BE2C (cell line): ENCODE measurements around the gene NOLC1.

Source experiments
- DNase-seq: peaks from one replicate; pipeline ENCODE4 v3.0.0-alpha.2; 2020
- H3K27me3 ChIP-seq: fragments of 250-450 bp; sonication (Bioruptor Pico); 2 replicates; pipeline ENCODE4 v1.5.1; 2020; ENCODE audit warnings: mild to moderate bottlenecking
- H3K36me3 ChIP-seq: fragments of 250-450 bp; sonication (Bioruptor Pico); 2 replicates; pipeline ENCODE4 v1.5.1; 2020; ENCODE audit warnings: mild to moderate bottlenecking
- H3K4me1 ChIP-seq: fragments of 250-450 bp; sonication (Bioruptor Pico); 2 replicates; pipeline ENCODE4 v1.5.1; 2020
- H3K4me3 ChIP-seq: 2 replicates; pipeline ENCODE4 v1.5.1; 2011; ENCODE audit warnings: low read depth, low read length
- H3K9me3 ChIP-seq: fragments of 250-450 bp; sonication (Bioruptor Pico); 2 replicates; pipeline ENCODE4 v1.5.1; 2020
- TF ChIP-seq, protein P1 (sequence below): IDR thresholded peaks from 2 replicates; pipeline ENCODE4 v1.5.1; 2012; ENCODE audit warnings: mild to moderate bottlenecking, low read depth, low read length

The NOLC1 gene

GRCh38 chr10:102132193-102132562, 20.0 kb upstream of the NOLC1 start:
- DNase-seq = no peak
- TF ChIP-seq, protein P1, sequence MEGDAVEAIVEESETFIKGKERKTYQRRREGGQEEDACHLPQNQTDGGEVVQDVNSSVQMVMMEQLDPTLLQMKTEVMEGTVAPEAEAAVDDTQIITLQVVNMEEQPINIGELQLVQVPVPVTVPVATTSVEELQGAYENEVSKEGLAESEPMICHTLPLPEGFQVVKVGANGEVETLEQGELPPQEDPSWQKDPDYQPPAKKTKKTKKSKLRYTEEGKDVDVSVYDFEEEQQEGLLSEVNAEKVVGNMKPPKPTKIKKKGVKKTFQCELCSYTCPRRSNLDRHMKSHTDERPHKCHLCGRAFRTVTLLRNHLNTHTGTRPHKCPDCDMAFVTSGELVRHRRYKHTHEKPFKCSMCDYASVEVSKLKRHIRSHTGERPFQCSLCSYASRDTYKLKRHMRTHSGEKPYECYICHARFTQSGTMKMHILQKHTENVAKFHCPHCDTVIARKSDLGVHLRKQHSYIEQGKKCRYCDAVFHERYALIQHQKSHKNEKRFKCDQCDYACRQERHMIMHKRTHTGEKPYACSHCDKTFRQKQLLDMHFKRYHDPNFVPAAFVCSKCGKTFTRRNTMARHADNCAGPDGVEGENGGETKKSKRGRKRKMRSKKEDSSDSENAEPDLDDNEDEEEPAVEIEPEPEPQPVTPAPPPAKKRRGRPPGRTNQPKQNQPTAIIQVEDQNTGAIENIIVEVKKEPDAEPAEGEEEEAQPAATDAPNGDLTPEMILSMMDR = no peak
- Histone ChIP-seq H3K4me3 (peak overlapping the region; percentile 97), H3K9me3 (no peaks in the 10 kb centered on the region), H3K36me3 (peaks cover 33% of the 10 kb centered on the region), H3K27me3 (no peaks in the 10 kb centered on the region), H3K4me1 (peaks cover 3% of the 10 kb centered on the region; the same call in 1 of the 2 replicates)

- no peaks in the 10 kb centered on the region for H3K9me3 ChIP-seq
- peak; percentile 97 for DNase-seq
- TF ChIP-seq, protein P1 = peak; percentile 93
- H3K27me3 ChIP-seq = no peaks in the 10 kb centered on the region
- H3K4me3 ChIP-seq = peak within 1 kb of the TSS; percentile 97
- H3K4me1 ChIP-seq = peaks cover 3% of the 10 kb centered on the region; the same call in 1 of the 2 replicates
- H3K36me3 ChIP-seq = peaks cover 38% of the 10 kb centered on the region
Observed at GRCh38 chr10:102132563-102133372, 19.4 kb upstream of the NOLC1 start, which contains the start of gene PPRC1. Gene PPRC1 (plus strand): TSS chr10:102133040. CDS start chr10:102133069, 29 bp downstream.

GRCh38 chr10:102133373-102134195, 18.6 kb upstream of the NOLC1 start:
- H3K36me3 ChIP-seq = peaks cover 47% of the 10 kb centered on the region
- H3K4me1 ChIP-seq = peaks cover 3% of the 10 kb centered on the region; the same call in 1 of the 2 replicates
- no peaks in the 10 kb centered on the region for H3K9me3 ChIP-seq
- TF ChIP-seq, protein P1 = no peak
- H3K27me3 ChIP-seq = no peaks in the 10 kb centered on the region
- DNase-seq = peak; percentile 93
- H3K4me3 ChIP-seq = peak overlapping the region; percentile 97

DNA sequence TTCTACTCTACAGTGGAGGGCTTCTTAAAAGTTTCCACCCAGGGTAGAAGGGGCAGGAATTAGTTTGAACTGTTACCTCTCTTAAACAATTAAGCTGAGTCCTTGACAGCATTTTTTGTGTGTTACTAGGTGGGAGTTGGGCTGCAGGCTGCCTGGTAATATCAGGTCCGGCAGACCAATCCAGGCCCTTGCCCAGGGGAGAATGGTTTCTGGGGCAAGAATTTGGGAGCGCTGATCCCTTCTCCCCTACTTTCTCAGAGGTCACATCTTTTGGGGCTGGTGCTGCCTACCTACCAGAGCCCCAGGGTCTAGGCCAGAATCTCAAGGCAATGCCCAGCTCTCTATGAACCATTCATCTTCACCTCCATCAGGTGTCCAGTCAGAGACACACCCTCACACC, 17.8 kb upstream of the NOLC1 start:
- Histone ChIP-seq H3K36me3 (peaks cover 55% of the 10 kb centered on the region), H3K4me1 (peaks cover 3% of the 10 kb centered on the region; the same call in 1 of the 2 replicates), H3K9me3 (no peaks in the 10 kb centered on the region), H3K4me3 (peak overlapping the region; percentile 97), H3K27me3 (no peaks in the 10 kb centered on the region)
- DNase-seq = no peak
- TF ChIP-seq, protein P1 = no peak

DNA sequence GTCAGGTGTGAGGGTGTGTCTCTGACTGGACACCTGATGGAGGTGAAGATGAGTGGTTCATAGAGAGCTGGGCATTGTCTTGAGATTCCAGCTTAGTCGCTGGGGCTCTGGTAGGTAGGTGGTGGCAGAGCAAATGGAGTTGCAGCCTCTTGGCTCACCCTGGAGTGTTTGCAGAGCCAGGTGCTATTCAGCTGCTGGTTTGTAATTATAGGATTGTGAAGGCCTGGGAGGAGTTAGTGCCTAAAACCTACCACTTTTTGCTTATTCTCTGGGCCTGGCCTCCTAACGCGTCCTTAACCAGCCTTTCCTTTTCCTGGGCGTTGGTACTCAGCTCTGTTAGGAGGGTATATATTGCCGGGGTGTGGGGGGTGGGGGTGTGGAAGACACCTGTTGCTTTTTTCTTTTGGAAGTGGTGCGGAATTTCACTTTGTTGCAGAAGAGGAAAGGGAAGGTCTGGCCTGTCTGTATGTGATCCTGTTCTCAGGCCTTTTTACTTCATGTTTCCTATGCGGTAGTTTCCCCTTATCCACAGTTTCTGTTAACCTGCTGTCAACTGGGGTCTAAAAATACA, 16.1 kb upstream of the NOLC1 start:
- DNase-seq = no peak
- peak overlapping the region; percentile 12; the same call in 1 of the 2 replicates for H3K4me3 ChIP-seq
- no peaks in the 10 kb centered on the region for H3K27me3 ChIP-seq
- peaks cover 3% of the 10 kb centered on the region; the same call in 1 of the 2 replicates for H3K4me1 ChIP-seq
- H3K36me3 ChIP-seq = peaks cover 71% of the 10 kb centered on the region
- TF ChIP-seq, protein P1 = no peak
- H3K9me3 ChIP-seq = no peaks in the 10 kb centered on the region
